ENCODE measurements around the gene CHURC1.

The CHURC1 gene

DNA sequence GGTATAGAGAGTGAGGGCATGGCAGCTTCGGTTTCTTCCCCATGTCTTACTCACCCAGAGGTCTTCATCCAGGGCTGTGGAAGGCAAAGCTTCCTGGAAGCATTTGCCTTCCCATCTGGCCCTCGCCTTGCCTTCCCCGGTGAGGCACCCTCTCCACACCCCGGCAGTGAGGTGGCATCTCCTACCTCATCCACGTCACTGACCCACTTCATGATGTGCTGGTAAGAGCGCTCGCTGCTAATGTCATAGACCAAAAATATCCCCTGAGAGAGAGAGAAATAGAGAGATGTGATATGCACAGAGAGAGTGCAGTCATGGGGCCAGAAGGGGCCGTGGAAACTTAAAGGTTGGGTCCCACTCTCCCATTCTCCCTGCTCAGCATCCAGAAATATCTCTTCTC is 36.6 kb downstream of the CHURC1 start:
- Histone ChIP-seq H3K27ac (ENCODE audit: low read depth, low read length) (no peak overlapping the region), H3K9me3 (ENCODE audit: control insufficient read depth, insufficient read depth, low read depth, low read length) (no peaks in the 10 kb centered on the region), H3K27me3 (ENCODE audit: control insufficient read depth, insufficient read depth, low read length) (no peaks in the 10 kb centered on the region), H3K4me3 (ENCODE audit: low read depth, low read length) (no peak overlapping the region), H3K36me3 (ENCODE audit: control insufficient read depth, insufficient read depth, low read length) (peaks cover 56% of the 10 kb centered on the region), H3K9ac (ENCODE audit: low read length) (no peak overlapping the region), H3K4me1 (ENCODE audit: control insufficient read depth, insufficient read depth, low read length) (peaks cover 15% of the 10 kb centered on the region)

DNA sequence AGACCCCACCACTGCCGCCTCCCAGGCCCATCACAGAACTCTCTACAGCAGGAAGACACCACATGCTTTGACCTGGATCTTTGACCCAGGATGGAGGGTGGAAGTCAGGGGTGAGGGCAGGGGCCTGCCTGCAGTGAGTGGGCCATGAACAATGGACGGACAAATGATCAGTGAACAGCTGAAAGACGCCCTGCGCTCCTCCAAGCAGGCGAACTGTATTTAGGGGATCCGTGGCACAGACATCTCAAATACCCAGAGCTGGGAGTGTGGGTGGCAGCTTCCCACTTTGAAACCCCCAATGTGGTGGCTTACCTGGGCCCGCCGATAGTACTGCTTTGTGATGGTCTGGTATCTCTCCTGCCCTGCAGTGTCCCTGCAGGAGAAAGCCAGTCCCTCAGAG is 37.0 kb downstream of the CHURC1 start:
- H3K4me3 ChIP-seq (ENCODE audit: low read depth, low read length) = no peak overlapping the region
- H3K4me1 ChIP-seq (ENCODE audit: control insufficient read depth, insufficient read depth, low read length) = peaks cover 19% of the 10 kb centered on the region
- H3K9ac ChIP-seq (ENCODE audit: low read length) = no peak overlapping the region
- H3K36me3 ChIP-seq (ENCODE audit: control insufficient read depth, insufficient read depth, low read length) = peaks cover 56% of the 10 kb centered on the region
- no peaks in the 10 kb centered on the region for H3K9me3 ChIP-seq (ENCODE audit: control insufficient read depth, insufficient read depth, low read depth, low read length)
- no peaks in the 10 kb centered on the region for H3K27me3 ChIP-seq (ENCODE audit: control insufficient read depth, insufficient read depth, low read length)
- no peak overlapping the region for H3K27ac ChIP-seq (ENCODE audit: low read depth, low read length)

DNA sequence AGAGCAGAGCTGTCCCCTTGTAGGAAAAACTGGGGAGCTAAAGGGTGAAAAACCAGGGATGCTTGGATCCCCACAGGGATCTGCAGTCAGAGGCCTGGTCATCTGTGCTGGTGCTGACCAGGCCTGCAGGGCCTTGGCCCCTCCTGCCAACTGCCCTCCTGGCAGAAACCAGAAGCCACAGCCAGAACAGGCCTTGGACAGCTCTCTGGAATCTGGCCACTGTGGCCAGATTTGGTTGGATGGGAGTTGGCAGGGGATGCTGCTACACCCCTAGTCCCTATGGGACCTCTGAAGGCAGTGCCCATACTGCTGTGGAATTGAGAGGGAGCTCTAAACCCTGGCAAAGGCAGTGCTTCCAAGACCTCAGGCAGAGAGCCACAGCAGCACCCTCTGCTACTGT is 37.5 kb downstream of the CHURC1 start:
- Histone ChIP-seq H3K9me3 (ENCODE audit: control insufficient read depth, insufficient read depth, low read depth, low read length) (no peaks in the 10 kb centered on the region), H3K27ac (ENCODE audit: low read depth, low read length) (no peak overlapping the region), H3K9ac (ENCODE audit: low read length) (no peak overlapping the region), H3K4me1 (ENCODE audit: control insufficient read depth, insufficient read depth, low read length) (peaks cover 23% of the 10 kb centered on the region), H3K4me3 (ENCODE audit: low read depth, low read length) (no peak overlapping the region), H3K27me3 (ENCODE audit: control insufficient read depth, insufficient read depth, low read length) (no peaks in the 10 kb centered on the region), H3K36me3 (ENCODE audit: control insufficient read depth, insufficient read depth, low read length) (peaks cover 56% of the 10 kb centered on the region)

DNA sequence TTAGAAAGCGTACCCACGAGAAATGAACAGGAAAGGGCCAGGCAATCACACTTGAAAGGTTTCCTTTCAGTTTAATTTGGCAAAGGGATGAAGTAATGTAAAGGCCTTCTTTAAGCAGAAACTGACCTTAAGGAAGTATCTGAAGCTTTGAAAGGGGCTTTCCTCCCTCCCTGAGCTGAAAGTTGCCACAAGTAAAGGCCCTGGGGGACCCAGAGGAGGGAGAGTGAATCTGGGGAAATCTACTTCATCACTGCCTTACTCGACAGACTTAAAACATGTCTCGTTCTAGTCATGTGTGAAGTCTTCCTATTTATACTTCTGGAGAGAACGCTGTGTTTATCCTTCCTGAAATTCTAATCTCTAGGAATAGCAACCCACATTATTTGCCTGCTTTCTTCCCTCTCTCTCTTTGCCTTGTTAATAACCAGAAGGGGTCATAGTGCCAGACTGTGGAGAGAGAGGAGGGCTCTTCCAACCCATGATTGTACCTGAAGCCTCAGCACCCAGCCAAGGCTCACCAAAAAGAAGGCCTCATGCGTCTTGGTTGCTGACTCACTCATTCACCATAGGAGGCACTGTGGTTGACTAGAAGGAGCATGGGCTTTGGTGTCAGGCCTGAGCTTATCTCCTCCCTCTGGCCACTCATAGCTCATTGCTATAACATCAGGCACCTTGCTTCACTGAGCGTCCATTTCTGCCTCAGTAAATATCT is 38.5 kb downstream of the CHURC1 start:
- Histone ChIP-seq H3K27ac (ENCODE audit: low read depth, low read length) (no peak overlapping the region), H3K4me1 (ENCODE audit: control insufficient read depth, insufficient read depth, low read length) (peaks cover 32% of the 10 kb centered on the region), H3K27me3 (ENCODE audit: control insufficient read depth, insufficient read depth, low read length) (no peaks in the 10 kb centered on the region), H3K36me3 (ENCODE audit: control insufficient read depth, insufficient read depth, low read length) (peaks cover 49% of the 10 kb centered on the region), H3K9me3 (ENCODE audit: control insufficient read depth, insufficient read depth, low read depth, low read length) (no peaks in the 10 kb centered on the region), H3K9ac (ENCODE audit: low read length) (no peak overlapping the region), H3K4me3 (ENCODE audit: low read depth, low read length) (no peak overlapping the region)

DNA sequence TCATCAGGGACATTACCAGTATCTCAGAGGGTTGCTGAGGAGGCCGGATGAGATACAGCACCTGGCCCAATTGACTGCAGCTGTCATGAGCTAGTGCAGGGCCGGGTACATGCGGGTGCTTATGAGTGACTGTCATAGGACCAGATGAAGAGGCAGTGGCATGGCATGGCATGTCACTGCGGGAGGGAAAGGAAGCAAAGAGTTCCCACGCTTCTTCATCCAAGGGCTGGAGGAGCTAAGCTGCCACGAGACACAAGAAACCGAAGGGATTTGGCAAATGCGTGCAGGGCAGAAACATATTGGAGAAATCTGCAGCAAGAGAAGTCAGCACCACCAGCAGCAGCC is 39.0 kb downstream of the CHURC1 start:
- Histone ChIP-seq H3K4me1 (ENCODE audit: control insufficient read depth, insufficient read depth, low read length) (peaks cover 32% of the 10 kb centered on the region), H3K9me3 (ENCODE audit: control insufficient read depth, insufficient read depth, low read depth, low read length) (no peaks in the 10 kb centered on the region), H3K4me3 (ENCODE audit: low read depth, low read length) (no peak overlapping the region), H3K27me3 (ENCODE audit: control insufficient read depth, insufficient read depth, low read length) (no peaks in the 10 kb centered on the region), H3K36me3 (ENCODE audit: control insufficient read depth, insufficient read depth, low read length) (peaks cover 44% of the 10 kb centered on the region), H3K9ac (ENCODE audit: low read length) (no peak overlapping the region), H3K27ac (ENCODE audit: low read depth, low read length) (no peak overlapping the region)

DNA sequence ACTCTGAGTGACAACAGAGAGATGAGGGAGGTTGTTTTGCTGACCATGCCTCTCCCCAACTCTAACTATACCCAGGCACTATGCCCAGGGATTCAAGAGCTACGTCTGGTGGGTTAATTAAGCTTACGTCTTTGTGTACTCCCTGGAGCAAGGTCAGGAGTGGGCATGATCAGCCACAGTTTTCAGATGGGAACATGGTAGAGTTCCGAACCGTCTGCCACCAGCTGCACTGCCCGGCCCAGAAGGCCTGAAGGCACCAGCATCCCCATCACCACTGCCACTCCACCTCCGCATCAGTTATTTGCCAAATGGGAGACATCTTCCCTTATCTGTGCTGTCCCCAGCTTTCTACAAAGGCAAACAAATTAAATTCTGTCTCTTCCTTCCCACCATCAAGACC is 39.4 kb downstream of the CHURC1 start:
- peaks cover 32% of the 10 kb centered on the region for H3K4me1 ChIP-seq (ENCODE audit: control insufficient read depth, insufficient read depth, low read length)
- no peaks in the 10 kb centered on the region for H3K9me3 ChIP-seq (ENCODE audit: control insufficient read depth, insufficient read depth, low read depth, low read length)
- peaks cover 40% of the 10 kb centered on the region for H3K36me3 ChIP-seq (ENCODE audit: control insufficient read depth, insufficient read depth, low read length)
- H3K9ac ChIP-seq (ENCODE audit: low read length) = no peak overlapping the region
- H3K27ac ChIP-seq (ENCODE audit: low read depth, low read length) = no peak overlapping the region
- no peaks in the 10 kb centered on the region for H3K27me3 ChIP-seq (ENCODE audit: control insufficient read depth, insufficient read depth, low read length)
- H3K4me3 ChIP-seq (ENCODE audit: low read depth, low read length) = no peak overlapping the region

DNA sequence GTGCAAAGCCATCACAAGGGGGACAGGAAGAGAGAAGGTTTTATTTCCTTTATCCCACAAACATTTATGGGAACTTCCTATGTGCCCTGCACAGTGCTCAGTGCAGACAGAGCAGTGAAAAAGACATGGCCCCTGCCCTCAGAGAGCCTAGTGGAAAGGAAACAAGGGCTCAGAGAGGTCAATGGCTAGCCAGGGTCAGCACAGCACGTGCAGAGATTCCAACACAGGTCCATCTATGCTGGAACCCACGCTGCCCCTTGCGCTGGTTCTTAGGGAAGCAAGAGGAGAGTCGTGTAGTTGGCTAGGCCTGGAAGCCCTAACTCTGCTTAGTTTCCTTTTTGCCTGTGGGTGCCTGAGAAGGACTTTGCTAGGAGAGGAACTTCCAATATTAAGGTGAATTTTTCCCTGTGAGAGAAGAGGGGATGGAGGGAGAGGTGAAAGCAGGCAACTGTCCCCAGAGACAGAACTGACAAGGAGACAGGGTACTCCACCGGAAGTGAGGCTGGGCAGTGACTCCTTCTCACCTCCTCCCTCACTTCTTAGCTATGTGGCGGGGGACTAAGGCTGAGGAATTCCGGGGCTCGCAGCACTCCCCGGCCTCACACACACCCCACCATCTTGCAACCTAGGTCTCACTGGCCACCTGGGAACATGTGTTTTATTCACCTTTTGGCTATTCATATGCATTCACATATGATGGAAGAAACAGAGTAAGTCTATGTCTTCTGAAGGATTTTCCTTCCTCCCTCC is 40.4 kb downstream of the CHURC1 start:
- H3K36me3 ChIP-seq (ENCODE audit: control insufficient read depth, insufficient read depth, low read length) = peaks cover 35% of the 10 kb centered on the region
- no peak overlapping the region for H3K4me3 ChIP-seq (ENCODE audit: low read depth, low read length)
- no peak overlapping the region for H3K27ac ChIP-seq (ENCODE audit: low read depth, low read length)
- H3K9ac ChIP-seq (ENCODE audit: low read length) = no peak overlapping the region
- H3K4me1 ChIP-seq (ENCODE audit: control insufficient read depth, insufficient read depth, low read length) = peaks cover 32% of the 10 kb centered on the region
- no peaks in the 10 kb centered on the region for H3K27me3 ChIP-seq (ENCODE audit: control insufficient read depth, insufficient read depth, low read length)
- H3K9me3 ChIP-seq (ENCODE audit: control insufficient read depth, insufficient read depth, low read depth, low read length) = no peaks in the 10 kb centered on the region

DNA sequence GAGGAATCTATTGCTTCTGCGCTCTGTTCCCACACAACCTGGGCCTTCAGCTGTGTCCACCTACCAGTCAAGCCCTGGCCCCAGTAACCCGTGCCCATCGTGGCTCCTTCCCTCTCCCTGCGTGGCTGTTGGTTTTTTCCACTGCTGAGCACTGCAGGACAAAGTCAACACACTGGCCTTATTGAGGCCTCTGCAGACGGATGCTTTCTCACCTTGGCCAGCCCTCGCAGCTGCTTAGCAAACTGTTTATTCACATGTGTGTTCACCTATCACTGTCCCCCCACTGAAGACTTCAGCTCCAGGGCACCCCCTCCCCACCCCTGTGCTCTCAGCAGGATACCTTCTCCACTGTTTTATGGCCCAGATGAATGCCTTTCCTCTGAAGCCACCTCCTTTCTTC is 41.0 kb downstream of the CHURC1 start:
- Histone ChIP-seq H3K9ac (ENCODE audit: low read length) (no peak overlapping the region), H3K27me3 (ENCODE audit: control insufficient read depth, insufficient read depth, low read length) (no peaks in the 10 kb centered on the region), H3K4me3 (ENCODE audit: low read depth, low read length) (no peak overlapping the region), H3K36me3 (ENCODE audit: control insufficient read depth, insufficient read depth, low read length) (peaks cover 29% of the 10 kb centered on the region), H3K9me3 (ENCODE audit: control insufficient read depth, insufficient read depth, low read depth, low read length) (no peaks in the 10 kb centered on the region), H3K4me1 (ENCODE audit: control insufficient read depth, insufficient read depth, low read length) (peaks cover 37% of the 10 kb centered on the region), H3K27ac (ENCODE audit: low read depth, low read length) (no peak overlapping the region)

DNA sequence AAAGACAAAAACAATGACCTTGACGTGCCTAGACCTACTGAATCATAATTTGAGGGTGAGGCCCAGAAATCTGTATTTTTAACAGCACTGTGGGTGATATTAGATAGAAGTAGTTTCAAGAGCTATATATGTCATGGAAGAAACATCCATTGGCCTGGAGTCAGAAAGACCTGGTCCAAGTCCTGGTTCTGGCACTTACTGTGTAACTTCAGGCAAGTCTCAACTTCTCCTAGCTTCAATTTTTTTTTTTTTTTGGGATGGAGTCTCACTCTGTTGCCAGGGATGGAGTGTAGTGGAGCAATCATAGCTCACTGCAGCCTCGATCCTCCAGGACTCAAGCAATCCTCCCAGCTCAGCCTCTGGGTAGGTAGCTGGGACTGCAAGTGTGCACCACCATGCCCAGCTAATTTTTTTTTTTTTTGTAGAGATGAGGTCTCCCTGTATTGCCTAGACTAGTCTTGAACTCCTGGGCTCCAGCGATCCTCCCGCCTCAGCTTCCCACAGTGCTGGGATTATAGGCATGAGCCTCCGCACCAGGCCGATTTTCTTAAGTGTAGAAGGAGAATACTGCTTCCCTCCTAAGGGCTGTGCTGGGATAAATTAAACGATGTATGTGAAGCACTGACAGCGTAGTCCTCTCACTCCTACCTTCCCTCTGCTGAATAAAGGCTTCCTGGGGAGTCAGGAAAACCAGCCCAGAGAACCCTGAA is 42.6 kb downstream of the CHURC1 start:
- Histone ChIP-seq H3K27me3 (ENCODE audit: control insufficient read depth, insufficient read depth, low read length) (no peaks in the 10 kb centered on the region), H3K27ac (ENCODE audit: low read depth, low read length) (no peak overlapping the region), H3K36me3 (ENCODE audit: control insufficient read depth, insufficient read depth, low read length) (peaks cover 13% of the 10 kb centered on the region), H3K4me1 (ENCODE audit: control insufficient read depth, insufficient read depth, low read length) (peaks cover 47% of the 10 kb centered on the region), H3K9ac (ENCODE audit: low read length) (no peak overlapping the region), H3K4me3 (ENCODE audit: low read depth, low read length) (no peak overlapping the region), H3K9me3 (ENCODE audit: control insufficient read depth, insufficient read depth, low read depth, low read length) (no peaks in the 10 kb centered on the region)

DNA sequence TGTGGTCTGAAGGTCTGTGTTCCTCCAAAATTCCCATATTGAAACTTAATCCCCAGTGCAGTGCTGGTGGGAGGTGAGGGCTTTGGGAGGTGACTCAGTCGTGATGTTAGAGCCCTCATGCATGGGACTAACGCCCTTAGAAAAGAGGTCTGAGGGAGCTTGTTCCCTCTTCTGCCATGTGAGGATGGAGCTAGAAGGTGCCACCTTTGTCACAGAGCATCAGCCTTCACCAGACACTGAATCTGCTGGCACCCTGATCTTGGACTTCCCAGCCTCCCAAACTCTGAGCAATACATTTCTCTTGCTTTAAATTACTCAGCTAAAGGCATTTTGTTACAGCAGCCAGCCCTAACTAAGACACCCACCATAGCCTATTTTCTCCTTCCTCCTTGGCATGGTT is 43.9 kb downstream of the CHURC1 start:
- Histone ChIP-seq H3K27ac (ENCODE audit: low read depth, low read length) (no peak overlapping the region), H3K9ac (ENCODE audit: low read length) (no peak overlapping the region), H3K9me3 (ENCODE audit: control insufficient read depth, insufficient read depth, low read depth, low read length) (no peaks in the 10 kb centered on the region), H3K4me1 (ENCODE audit: control insufficient read depth, insufficient read depth, low read length) (peaks cover 47% of the 10 kb centered on the region), H3K4me3 (ENCODE audit: low read depth, low read length) (no peak overlapping the region), H3K27me3 (ENCODE audit: control insufficient read depth, insufficient read depth, low read length) (no peaks in the 10 kb centered on the region), H3K36me3 (ENCODE audit: control insufficient read depth, insufficient read depth, low read length) (peaks cover 10% of the 10 kb centered on the region; the same call in 1 of the 2 replicates)

DNA sequence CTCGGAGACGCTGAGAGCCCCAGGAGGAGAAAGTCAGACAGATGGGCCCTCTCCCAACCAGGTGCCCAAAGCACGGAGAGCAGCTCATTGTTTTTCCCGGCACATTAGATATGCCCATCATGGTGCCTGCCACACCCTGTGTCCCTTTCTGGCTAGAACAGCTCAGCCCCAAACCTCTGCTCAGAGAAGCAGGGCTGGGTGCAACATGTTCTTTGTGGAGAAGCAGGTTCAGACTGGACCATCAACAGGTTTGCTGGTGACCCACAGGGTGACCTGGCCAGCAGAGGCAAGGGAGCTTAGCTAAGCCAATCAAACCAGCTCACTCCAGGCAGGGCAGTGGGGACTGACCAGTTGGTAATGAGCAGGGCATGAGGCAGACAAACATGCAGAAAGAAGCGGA is 44.5 kb downstream of the CHURC1 start:
- peaks cover 47% of the 10 kb centered on the region for H3K4me1 ChIP-seq (ENCODE audit: control insufficient read depth, insufficient read depth, low read length)
- no peaks in the 10 kb centered on the region for H3K27me3 ChIP-seq (ENCODE audit: control insufficient read depth, insufficient read depth, low read length)
- 0 out of 2 replicates have a peak, but pooled peaks cover 9% of the 10 kb centered on the region for H3K36me3 ChIP-seq (ENCODE audit: control insufficient read depth, insufficient read depth, low read length)
- no peak overlapping the region for H3K9ac ChIP-seq (ENCODE audit: low read length)
- H3K27ac ChIP-seq (ENCODE audit: low read depth, low read length) = no peak overlapping the region
- H3K9me3 ChIP-seq (ENCODE audit: control insufficient read depth, insufficient read depth, low read depth, low read length) = no peaks in the 10 kb centered on the region
- H3K4me3 ChIP-seq (ENCODE audit: low read depth, low read length) = no peak overlapping the region

All from HUES6 (cell line).